Left ventricle myocardium superior (tissue), 1 donor: Measurements from ENCODE around the gene BPHL. TPM values are rescaled to one million over a fixed set of nuclear protein-coding genes. Genes with fewer than 3 reads are reported as not detected.
"Not testable (repeated sequence)": the region's sequence is repeated elsewhere in the genome, so short reads cannot be mapped to it uniquely, and the experiment has no call there.

Experiments
- ATAC-seq: fragments of 200-7000 bp; cut with Tn5 transposase; one replicate; pipeline ENCODE4 v1.9.1; 2020; ENCODE audit warnings: mild to moderate bottlenecking, moderate library complexity
- DNase-seq: peaks from one replicate; pipeline ENCODE4 v3.0.0-alpha.2; 2020
- intact Hi-C: fragments of 100-400 bp; cut with micrococcal nuclease; formaldehyde crosslinking; loops from one replicate; pipeline ENCODE4 v1.11.0; 2022
- long read RNA-seq: library from polyadenylated mRNA; unstranded; transcript quantifications from one replicate; pipeline ENCODE4 v2.0.0, GENCODE V29; 2021
- total RNA-seq: library from RNA; stranded (reverse); fragmentation: NEBNext Ultra II Directional; extraction: Animal tissue kit (Norgen Biotek cat#: 25700); gene quantifications from one replicate; pipeline ENCODE4 v1.2.1, GENCODE V29; 2021
- donor health status: DM: no; HTN: yes; CAD: no; lungs with severe emphysema.

BPHL gene
- total RNA-seq, result 17.3 TPM
- long read RNA-seq, transcript BPHL-203 (7 exons, 1,928 nt), result major isoform, 38 of 42 reads
- long read RNA-seq, partial matches to known transcripts, result 0 of 42 reads
- long read RNA-seq, other reads (novel, unspliced or antisense), result 3 of 42 reads

- intact Hi-C loops, result no loop called here
Observed at GRCh38 chr6:3118353-3119039, at the start of gene BPHL. TSS of gene BPHL (plus strand) at chr6:3118711. CDS start at chr6:3118741, 30 bp downstream.

DNA sequence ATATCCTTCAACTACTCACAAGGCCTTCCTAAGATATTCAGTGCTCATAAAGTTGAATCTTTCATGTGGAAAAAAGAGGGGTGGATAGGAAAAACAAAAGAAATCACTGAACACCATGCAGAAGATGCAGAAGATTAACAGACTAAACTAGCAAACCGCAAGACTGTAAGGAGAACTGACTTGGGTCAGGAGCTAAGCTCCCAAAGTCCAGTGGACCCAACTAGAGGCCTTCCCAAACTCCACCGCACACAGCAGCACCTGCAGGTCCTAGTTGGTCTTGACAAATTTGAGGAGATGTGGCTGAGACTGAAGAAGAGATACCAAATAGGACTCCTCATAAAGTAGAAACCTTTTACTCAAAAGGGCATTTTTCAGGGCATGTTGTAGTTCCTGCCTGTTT is 46.9 kb upstream of the BPHL start:
- intact Hi-C loops, result no loop called here
- no peak for DNase-seq
- ATAC-seq, result no peak

More at GRCh38 chr6:3118353-3119039, at the start of gene BPHL:
- peak; percentile 99 for DNase-seq
- peak; percentile 98 for ATAC-seq

- intact Hi-C loops, result no loop called here
- ATAC-seq, result no peak
- no peak for DNase-seq
Observed at GRCh38 chr6:3072798-3073197, 45.7 kb upstream of the BPHL start.

DNA sequence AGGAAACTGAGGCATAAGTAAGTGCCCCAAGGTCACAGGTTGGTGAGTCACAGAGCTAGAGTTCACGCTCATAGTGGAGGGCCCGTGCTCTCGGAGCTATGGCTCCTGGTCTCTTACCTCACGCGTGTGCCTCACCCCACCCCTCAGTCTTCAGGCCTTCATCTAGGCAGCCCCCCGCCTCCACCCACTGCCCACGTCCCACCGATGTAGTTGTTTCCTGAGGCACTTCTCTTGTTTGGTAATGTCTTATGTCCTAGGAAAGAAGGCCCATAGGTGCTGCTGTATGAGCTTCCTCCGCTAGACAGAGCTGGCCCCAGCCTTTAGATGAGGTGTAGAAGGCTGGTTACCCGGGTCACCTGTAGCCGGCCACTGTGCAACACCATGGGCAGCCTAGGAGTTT is 45.1 kb upstream of the BPHL start:
- ATAC-seq, result no peak
- intact Hi-C loops, result no loop called here
- no peak for DNase-seq

- intact Hi-C loops, result no loop called here
- ATAC-seq (no peak), DNase-seq (no peak)
Observed at GRCh38 chr6:3075772-3076113, 42.8 kb upstream of the BPHL start.

GRCh38 chr6:3076320-3076719 is 42.2 kb upstream of the BPHL start:
- ATAC-seq (no peak), DNase-seq (no peak)
- intact Hi-C loops, result no loop called here

DNA sequence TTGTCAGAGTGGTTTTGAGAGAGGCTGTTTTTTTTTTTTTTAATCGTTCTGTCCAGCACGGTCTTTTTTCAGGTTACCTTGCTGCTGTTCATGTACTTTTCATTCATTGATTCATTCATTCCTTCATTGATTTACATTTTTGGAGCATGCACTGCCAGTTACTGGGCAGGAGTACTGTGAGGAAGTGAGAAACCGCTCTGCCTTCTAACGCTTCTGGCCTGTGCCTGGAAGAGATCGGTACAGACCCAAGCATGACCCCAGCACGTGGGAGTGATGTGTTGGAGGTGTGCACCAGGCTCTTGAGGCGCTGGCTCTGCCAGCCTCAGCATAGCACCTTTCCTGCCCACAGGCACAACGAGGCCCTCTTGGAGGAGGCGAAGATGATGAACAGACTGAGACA is 41.1 kb upstream of the BPHL start:
- intact Hi-C loops, result no loop called here
- no peak for ATAC-seq

DNA sequence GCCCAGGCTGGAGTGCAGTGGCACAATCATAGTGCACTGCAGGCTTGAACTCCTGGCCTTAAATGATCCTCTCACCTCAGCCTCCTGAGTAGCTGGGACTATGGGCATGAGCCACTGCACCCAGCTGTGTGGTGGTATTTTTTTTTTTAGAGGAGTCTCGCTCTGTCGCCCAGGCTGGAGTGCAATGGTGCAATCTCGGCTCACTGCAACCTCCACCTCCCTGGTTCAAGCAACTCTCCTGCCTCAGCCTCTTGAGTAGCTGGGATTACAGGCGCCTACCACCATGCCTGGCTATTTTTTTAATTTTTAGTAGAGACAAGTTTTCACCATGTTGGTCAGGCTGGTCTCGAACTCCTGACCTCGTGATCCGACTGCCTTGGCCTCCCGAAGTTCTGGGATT is 39.6 kb upstream of the BPHL start:
- intact Hi-C loops, DNase-seq, ATAC-seq: not testable (repeated sequence)

More for the DNA sequence above, 41.1 kb upstream of the BPHL start:
- no peak for DNase-seq

GRCh38 chr6:3079682-3080081 is 38.8 kb upstream of the BPHL start:
- ATAC-seq (no peak), DNase-seq (no peak)
- intact Hi-C loops, result no loop called here

DNA sequence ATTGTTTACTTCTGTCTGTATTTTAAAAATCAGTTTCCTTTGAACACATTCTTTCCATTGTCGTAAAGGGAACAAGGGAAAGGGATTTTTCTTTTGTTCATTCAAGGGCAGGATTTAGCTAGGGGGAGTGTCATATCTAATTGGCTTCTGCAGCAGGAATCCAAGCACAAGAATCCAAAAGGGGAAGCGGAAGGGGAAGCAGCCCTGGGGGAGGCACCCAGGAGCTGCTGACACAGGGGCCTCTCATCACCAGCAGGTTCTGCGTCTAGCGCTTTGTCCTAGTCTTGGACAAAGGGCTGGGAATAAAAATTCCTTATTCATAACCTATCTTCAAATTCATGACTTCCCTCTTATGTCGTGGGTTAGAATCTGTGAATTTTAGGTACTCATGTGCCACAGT is 36.6 kb upstream of the BPHL start:
- ATAC-seq (peak; percentile 66), DNase-seq (peak; percentile 48)
- intact Hi-C loops, result no loop called here

DNA sequence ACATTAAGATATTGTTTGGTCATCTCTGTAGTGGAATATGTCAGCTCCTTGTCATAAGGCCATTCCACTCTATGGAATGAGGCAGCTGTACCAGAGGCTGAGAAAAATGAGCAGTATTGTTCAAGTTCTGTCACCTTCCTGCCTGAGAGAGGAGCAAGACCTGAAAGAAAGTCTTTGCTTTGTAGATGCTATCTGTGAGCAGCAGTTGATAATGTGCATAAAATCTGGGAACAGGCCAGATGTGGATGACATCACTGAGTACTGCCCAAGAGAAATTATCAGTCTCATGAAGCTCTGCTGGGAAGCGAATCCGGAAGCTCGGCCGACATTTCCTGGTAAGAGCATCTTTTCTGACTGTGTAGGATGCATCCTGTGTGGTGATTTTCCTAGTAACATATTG is 33.4 kb upstream of the BPHL start:
- intact Hi-C loops, result no loop called here
- DNase-seq, result no peak
- ATAC-seq, result no peak

GRCh38 chr6:3086282-3086946 is 32.1 kb upstream of the BPHL start:
- no peak for ATAC-seq
- intact Hi-C loops, result no loop called here
- no peak for DNase-seq

DNA sequence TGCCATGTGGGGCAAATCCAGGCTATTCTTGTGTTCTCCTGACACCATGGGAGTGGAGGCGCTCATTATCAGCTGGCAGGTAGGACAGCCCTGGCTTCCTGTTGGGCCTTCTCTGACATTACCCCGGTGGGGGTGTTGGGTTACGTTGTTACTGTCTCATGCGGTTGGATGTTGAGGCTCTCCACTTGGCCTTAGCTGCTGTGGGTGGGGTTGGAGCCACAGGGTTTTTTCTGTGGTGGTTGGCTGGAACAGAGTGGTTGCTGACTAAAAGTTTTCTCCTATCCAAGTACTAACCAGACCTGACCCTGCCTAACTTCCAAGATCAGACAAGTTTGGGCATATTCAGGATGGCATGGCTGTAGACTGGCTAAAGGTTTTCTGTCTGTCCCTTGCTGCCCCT is 30.1 kb upstream of the BPHL start:
- intact Hi-C loops, result no loop called here
- no peak for DNase-seq
- ATAC-seq, result peak; percentile 81

- no peak for DNase-seq
- peak; percentile 85 for ATAC-seq
Observed at GRCh38 chr6:3088968-3089367, 29.5 kb upstream of the BPHL start.

DNA sequence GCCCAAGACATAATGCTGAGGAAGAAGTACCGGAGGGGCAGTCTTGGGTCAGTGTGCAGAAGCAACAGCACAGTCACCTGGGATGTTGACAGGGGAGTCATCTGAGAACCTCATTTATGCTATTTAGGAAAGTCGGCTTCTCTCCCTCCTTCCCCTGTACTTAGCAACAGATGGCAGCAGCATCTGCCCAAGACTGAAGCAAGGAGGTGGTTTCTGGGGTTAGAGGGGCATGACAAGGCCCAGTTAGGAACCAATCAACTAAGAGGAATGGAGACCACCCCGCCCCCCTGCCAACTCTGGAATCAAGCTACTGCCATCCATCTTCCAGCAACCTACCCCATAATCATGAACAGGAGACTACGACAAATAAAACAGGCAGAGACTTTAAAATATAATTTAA is 28.5 kb upstream of the BPHL start:
- DNase-seq, result no peak
- intact Hi-C loops, result no loop called here
- ATAC-seq, result no peak

More at GRCh38 chr6:3088968-3089367, 29.5 kb upstream of the BPHL start:
- intact Hi-C loops, result no loop called here

DNA sequence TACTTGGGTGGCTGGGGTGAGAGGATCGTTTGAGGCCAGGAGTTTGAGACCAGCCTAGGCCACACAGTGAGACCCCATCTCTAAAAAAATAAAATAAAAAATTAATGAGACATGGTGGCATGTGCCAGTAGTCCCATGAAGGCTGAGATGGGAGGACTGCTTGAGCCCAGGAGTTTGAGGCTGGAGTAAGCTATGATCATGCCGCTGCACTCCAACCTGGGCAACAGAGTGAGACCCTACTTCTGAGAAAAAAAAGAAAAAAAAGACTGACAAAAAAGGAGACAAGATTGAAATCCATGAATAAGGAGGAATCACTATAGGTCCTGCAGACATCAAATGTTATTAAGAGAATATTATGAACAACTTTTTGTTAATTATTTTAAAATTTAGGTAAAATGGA is 23.7 kb upstream of the BPHL start:
- no peak for ATAC-seq
- intact Hi-C loops, result no loop called here

DNA sequence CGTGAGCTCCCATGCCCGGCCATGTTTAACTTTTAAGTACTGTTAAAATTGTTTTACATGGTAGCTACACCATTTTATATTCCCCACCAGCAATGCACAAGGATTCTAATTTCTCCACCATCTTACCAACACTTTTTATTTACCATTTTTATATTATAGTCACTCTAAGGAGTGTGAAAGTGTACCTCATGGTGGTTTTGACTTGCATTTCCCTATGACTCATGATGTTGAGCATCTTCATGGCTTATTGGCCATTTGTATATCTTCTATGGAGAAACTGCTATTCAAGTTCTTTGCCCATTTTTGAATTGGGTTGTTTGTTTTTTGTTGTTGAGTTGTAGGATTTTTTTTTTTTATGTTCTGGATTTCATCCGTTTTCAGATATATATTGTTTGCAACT is 15.6 kb upstream of the BPHL start:
- ATAC-seq, result no peak
- intact Hi-C loops, result no loop called here
- DNase-seq, result no peak

More for the DNA sequence above, 23.7 kb upstream of the BPHL start:
- DNase-seq, result no peak

DNA sequence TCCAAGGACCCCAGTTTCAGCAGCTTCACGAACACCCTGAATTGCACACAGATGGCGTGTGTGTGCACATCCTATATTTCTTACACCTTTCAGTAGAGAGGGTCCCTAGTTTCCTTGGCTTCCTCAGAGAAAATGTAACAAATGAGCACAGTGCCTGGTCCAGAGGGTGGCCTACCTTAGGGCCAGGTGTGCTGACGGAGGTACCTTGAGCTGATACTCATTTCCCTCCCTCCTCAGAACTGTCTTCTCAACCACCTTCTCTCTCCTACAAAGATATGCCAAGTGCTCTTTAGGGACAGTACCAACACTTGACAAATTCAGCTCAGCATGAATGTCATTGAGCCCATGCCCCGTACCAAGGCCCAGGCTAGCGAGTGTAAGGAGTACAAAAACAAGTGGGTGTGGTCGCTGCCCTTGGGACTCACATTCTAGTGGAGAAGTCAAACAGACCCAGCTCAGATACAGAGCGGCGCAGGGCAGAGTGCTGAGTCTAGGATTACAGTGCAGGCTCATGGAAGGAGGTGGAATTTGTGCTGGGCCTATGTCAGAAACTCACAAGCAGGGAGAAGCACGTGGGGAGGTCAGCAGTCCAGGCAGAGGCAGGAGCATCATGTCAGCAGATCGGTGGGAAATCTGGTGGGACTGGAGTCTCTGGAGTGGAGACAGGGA is 9.6 kb upstream of the BPHL start:
- ATAC-seq (peak; percentile 59), DNase-seq (no peak)
- intact Hi-C loops, result no loop called here

DNA sequence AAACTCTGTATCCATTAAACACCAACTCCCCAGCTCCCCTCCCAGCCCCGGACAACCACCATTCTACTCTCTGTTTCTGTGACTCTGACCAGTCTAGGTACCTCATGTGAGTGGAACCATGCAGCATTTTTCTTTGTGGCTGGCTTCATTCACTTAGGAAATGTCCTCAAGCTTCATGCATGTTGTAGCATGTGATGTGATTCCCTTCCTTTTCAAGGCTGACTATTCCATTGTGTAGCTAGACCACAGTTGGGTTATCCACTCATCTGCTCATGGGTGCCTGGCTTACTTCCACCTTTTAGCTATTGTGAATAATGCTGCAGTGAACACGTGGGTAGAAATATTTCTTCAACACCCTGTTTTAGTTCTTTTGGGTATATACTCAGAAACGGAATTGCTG is 8.8 kb upstream of the BPHL start:
- no peak for ATAC-seq
- intact Hi-C loops, result no loop called here
- no peak for DNase-seq

DNA sequence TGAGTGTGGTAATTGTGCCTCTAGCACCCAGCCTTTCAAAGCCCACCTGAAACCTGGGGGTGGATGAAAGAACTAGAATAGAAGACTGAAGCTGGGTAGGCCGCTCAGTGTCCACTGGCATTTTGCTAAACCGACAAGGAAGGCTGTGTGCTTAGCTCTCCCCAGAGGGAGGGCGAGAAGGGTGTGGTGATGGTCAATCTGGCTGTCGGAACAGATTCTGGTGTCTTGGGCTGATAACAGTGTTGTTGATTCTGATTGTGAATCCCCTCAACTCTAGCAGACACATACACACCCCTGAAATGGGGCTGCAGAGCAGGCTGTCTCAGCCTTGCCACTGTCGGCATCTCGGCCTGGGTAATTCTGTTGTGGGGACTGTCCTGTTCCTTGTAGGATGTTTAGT is 4.1 kb upstream of the BPHL start:
- intact Hi-C loops, result no loop called here
- ATAC-seq (no peak), DNase-seq (no peak)
